C4-2B (cell line): Measurements from ENCODE around the gene CYP2S1.

Source experiments
- ZFX ChIP-seq: fragments of 450-650 bp; IDR thresholded peaks from 2 replicates; pipeline ENCODE4 v1.6.1; 2017
- TF ChIP-seq, protein P1 (sequence below): fragments of 450-650 bp; conservative IDR thresholded peaks from 2 replicates; pipeline ENCODE4 v1.5.1; 2017; ENCODE audit warnings: mild to moderate bottlenecking

- TF ChIP-seq, protein P1, sequence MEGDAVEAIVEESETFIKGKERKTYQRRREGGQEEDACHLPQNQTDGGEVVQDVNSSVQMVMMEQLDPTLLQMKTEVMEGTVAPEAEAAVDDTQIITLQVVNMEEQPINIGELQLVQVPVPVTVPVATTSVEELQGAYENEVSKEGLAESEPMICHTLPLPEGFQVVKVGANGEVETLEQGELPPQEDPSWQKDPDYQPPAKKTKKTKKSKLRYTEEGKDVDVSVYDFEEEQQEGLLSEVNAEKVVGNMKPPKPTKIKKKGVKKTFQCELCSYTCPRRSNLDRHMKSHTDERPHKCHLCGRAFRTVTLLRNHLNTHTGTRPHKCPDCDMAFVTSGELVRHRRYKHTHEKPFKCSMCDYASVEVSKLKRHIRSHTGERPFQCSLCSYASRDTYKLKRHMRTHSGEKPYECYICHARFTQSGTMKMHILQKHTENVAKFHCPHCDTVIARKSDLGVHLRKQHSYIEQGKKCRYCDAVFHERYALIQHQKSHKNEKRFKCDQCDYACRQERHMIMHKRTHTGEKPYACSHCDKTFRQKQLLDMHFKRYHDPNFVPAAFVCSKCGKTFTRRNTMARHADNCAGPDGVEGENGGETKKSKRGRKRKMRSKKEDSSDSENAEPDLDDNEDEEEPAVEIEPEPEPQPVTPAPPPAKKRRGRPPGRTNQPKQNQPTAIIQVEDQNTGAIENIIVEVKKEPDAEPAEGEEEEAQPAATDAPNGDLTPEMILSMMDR: no peak
- no peak for TF ChIP-seq ZFX
Observed at GRCh38 chr19:41172297-41173164, 20.5 kb upstream of the CYP2S1 start.
